HepG2 (cell line): ENCODE data around the gene MRPL30. TPM values are rescaled to one million over a fixed set of nuclear protein-coding genes. Genes with fewer than 3 reads are reported as not detected.

Source experiments
- AGO2 ChIP-seq: fragments of 200-400 bp; formaldehyde crosslinking; optimal IDR thresholded peaks from 2 replicates; pipeline ENCODE3; 2017; ENCODE audit warnings: mild to moderate bottlenecking, low read depth, low read length, moderate library complexity
- CBX1 ChIP-seq: IDR thresholded peaks from one replicate; pipeline ENCODE4 v1.6.1; 2016; ENCODE audit warnings: antibody characterized with exemption, low read depth
- CREM ChIP-seq, 2 experiments: sonication (generic) in 1 of 2; formaldehyde crosslinking in 1 of 2; IDR thresholded peaks; 2 replicates each; pipeline versions ENCODE4 v1.4.0 to v1.6.1; 2016 to 2020; ENCODE audit warnings: antibody characterized with exemption in 1 of 2, mild to moderate bottlenecking in 1 of 2, missing genetic modification reagents in 1 of 2
- ETV5 ChIP-seq: IDR thresholded peaks from 2 replicates; pipeline ENCODE4 v1.6.1; 2018; ENCODE audit warnings: missing biosample characterization, missing genetic modification reagents, inconsistent platforms, borderline replicate concordance
- HES4 ChIP-seq: sonication (generic); formaldehyde crosslinking; IDR thresholded peaks from 2 replicates; pipeline ENCODE4 v1.9.0; 2021; ENCODE audit warnings: mild to moderate bottlenecking, missing genetic modification reagents, borderline replicate concordance
- KDM6A ChIP-seq: IDR thresholded peaks from 2 replicates; pipeline ENCODE4 v1.6.1; 2016; ENCODE audit warnings: low read depth
- NFATC3 ChIP-seq: sonication (generic); formaldehyde crosslinking; IDR thresholded peaks from 2 replicates; pipeline ENCODE4 v1.5.1; 2020; ENCODE audit warnings: mild to moderate bottlenecking, missing genetic modification reagents
- NR2F2 ChIP-seq: IDR thresholded peaks from 2 replicates; pipeline ENCODE4 v1.6.1; 2012; ENCODE audit warnings: low read depth, inconsistent platforms, borderline replicate concordance
- RFXAP ChIP-seq: sonication (generic); formaldehyde crosslinking; IDR thresholded peaks from 2 replicates; pipeline ENCODE4 v1.4.0; 2020; ENCODE audit warnings: missing genetic modification reagents, borderline replicate concordance
- SETDB1 ChIP-seq: sonication (generic); formaldehyde crosslinking; IDR thresholded peaks from 2 replicates; pipeline ENCODE4 v1.5.1; 2020; ENCODE audit warnings: missing genetic modification reagents, mild to moderate bottlenecking, borderline replicate concordance
- TBP ChIP-seq: sonication (generic); formaldehyde crosslinking; IDR thresholded peaks from 2 replicates; pipeline ENCODE4 v1.5.0; 2020; ENCODE audit warnings: missing genetic modification reagents
- TEAD2 ChIP-seq: sonication (generic); formaldehyde crosslinking; IDR thresholded peaks from 2 replicates; pipeline ENCODE4 v1.9.0; 2021; ENCODE audit warnings: missing genetic modification reagents
- TEAD3 ChIP-seq: optimal IDR thresholded peaks from 2 replicates; pipeline ENCODE3; 2016; ENCODE audit warnings: borderline replicate concordance
- TP53 ChIP-seq: sonication (generic); formaldehyde crosslinking; conservative IDR thresholded peaks from 2 replicates; pipeline ENCODE4 v1.4.0; 2020; ENCODE audit warnings: missing genetic modification reagents
- ZBTB20 ChIP-seq: sonication (generic); formaldehyde crosslinking; IDR thresholded peaks from 2 replicates; pipeline ENCODE4 v1.8.1; 2023; ENCODE audit warnings: missing genetic modification reagents, low read depth, mild to moderate bottlenecking, borderline replicate concordance
- ZNF101 ChIP-seq: sonication (generic); formaldehyde crosslinking; IDR thresholded peaks from 2 replicates; pipeline ENCODE4 v1.4.0; 2020; ENCODE audit warnings: mild to moderate bottlenecking, low read depth, missing genetic modification reagents, borderline replicate concordance
- ZNF225 ChIP-seq: sonication (generic); formaldehyde crosslinking; IDR thresholded peaks from 2 replicates; pipeline ENCODE4 v1.4.0; 2020; ENCODE audit warnings: mild to moderate bottlenecking, missing genetic modification reagents
- ZNF24 ChIP-seq: fragments of 450-650 bp; IDR thresholded peaks from 2 replicates; pipeline ENCODE4 v1.6.1; 2017; ENCODE audit warnings: antibody characterized with exemption, mild to moderate bottlenecking
- ZNF44 ChIP-seq: sonication (generic); formaldehyde crosslinking; IDR thresholded peaks from 2 replicates; pipeline ENCODE4 v1.5.1; 2020; ENCODE audit warnings: mild to moderate bottlenecking, missing genetic modification reagents
- ZNF546 ChIP-seq: sonication (generic); formaldehyde crosslinking; conservative IDR thresholded peaks from 2 replicates; pipeline ENCODE4 v1.8.1; 2023; ENCODE audit warnings: mild to moderate bottlenecking, missing genetic modification reagents
- polyA plus RNA-seq, 8 experiments: library from polyadenylated mRNA; depleted of rRNA in 3 of 8; stranded (reverse) in 7 of 8; unstranded in 1 of 8; fragments of >200 nt; fragmentation: Illumina TruSeq in 4 of 8; extraction: Trizol in 4 of 8; gene quantifications; 2 replicates each; pipeline versions ENCODE4 v1.2.1 to v1.2.3, GENCODE V29; 2011 to 2016; ENCODE audit warnings: low read depth in 4 of 8, missing spikeins in 1 of 8, mixed read lengths in 1 of 8; ENCODE audit not compliant: insufficient read depth in 1 of 8
- total RNA-seq, 5 experiments: library from RNA; depleted of rRNA; stranded (reverse); fragments of >200 nt; fragmentation: Illumina TruSeq; extraction: Trizol; gene quantifications; 2 replicates each; pipeline ENCODE4 v1.2.3, GENCODE V29; 2016; ENCODE audit warnings: low read depth in 1 of 5
- TF ChIP-seq, protein P1 (sequence below): sonication (generic); formaldehyde crosslinking; IDR thresholded peaks from 2 replicates; pipeline ENCODE4 v1.5.0; 2020; ENCODE audit warnings: mild to moderate bottlenecking, missing genetic modification reagents, borderline replicate concordance

Gene MRPL30
- total and polyA plus RNA-seq, 2 of the 13 experiments (the other 11 are each of a cell fraction or from before 2014, with no cell fraction given): 30.2 to 75.3 TPM

DNA sequence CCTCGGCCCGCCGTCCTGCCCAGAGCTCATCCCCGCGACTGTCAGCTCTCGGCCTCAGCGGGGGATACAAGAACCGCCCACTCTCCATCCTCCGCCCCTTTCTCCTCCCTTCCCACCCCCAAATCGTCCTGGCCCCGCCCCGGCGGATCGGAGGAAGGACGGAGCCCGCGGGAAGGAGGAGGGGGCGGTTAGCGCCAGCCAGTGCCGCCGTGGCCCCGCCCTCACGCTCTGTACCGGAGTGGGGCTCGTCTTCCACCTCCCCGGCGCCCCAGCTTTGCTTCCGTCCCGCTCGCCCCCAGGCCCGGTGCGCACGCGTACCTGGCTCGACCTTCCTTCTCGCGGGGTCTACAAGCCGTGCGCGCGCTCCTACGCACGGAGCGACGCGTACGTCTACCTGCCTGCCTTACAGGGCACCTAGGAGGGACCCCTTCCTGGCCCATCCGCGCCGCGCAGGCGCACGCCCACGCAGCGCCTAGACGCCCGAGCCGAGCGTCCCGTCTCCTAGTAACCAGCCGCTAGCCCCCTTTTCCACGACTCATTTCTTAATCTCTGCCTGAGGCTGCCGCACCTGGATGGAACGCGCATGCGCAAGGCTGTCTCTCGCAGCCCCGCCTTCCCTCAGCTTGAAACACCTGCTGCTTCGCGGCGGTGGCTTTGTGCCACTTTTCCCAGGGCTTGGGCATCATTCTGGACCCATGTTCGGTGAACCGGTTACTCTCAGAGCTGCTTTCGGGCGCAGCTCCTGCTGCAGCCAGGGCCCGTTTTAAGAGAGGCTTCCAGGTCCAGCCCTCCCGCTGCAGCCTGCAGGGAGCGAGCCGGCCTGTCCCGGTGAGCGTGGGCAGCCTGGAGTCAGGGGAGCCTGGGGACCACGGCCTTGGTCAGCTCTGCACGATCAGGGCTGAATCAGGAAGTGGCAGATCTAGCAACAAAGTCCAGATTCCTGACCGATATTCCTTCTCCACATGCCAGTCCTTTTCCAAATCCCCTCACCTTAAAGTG is 39.6 kb upstream of the MRPL30 start, which contains the start of gene C2orf15 (continued):
- no peak for TF ChIP-seq SETDB1 (CRISPR knock-in tag)
- TF ChIP-seq KDM6A (CRISPR knock-in tag): no peak
- TF ChIP-seq ZNF44 (CRISPR knock-in tag): peak; percentile 87; the same call in 1 of the 2 replicates
- TF ChIP-seq, protein P1, sequence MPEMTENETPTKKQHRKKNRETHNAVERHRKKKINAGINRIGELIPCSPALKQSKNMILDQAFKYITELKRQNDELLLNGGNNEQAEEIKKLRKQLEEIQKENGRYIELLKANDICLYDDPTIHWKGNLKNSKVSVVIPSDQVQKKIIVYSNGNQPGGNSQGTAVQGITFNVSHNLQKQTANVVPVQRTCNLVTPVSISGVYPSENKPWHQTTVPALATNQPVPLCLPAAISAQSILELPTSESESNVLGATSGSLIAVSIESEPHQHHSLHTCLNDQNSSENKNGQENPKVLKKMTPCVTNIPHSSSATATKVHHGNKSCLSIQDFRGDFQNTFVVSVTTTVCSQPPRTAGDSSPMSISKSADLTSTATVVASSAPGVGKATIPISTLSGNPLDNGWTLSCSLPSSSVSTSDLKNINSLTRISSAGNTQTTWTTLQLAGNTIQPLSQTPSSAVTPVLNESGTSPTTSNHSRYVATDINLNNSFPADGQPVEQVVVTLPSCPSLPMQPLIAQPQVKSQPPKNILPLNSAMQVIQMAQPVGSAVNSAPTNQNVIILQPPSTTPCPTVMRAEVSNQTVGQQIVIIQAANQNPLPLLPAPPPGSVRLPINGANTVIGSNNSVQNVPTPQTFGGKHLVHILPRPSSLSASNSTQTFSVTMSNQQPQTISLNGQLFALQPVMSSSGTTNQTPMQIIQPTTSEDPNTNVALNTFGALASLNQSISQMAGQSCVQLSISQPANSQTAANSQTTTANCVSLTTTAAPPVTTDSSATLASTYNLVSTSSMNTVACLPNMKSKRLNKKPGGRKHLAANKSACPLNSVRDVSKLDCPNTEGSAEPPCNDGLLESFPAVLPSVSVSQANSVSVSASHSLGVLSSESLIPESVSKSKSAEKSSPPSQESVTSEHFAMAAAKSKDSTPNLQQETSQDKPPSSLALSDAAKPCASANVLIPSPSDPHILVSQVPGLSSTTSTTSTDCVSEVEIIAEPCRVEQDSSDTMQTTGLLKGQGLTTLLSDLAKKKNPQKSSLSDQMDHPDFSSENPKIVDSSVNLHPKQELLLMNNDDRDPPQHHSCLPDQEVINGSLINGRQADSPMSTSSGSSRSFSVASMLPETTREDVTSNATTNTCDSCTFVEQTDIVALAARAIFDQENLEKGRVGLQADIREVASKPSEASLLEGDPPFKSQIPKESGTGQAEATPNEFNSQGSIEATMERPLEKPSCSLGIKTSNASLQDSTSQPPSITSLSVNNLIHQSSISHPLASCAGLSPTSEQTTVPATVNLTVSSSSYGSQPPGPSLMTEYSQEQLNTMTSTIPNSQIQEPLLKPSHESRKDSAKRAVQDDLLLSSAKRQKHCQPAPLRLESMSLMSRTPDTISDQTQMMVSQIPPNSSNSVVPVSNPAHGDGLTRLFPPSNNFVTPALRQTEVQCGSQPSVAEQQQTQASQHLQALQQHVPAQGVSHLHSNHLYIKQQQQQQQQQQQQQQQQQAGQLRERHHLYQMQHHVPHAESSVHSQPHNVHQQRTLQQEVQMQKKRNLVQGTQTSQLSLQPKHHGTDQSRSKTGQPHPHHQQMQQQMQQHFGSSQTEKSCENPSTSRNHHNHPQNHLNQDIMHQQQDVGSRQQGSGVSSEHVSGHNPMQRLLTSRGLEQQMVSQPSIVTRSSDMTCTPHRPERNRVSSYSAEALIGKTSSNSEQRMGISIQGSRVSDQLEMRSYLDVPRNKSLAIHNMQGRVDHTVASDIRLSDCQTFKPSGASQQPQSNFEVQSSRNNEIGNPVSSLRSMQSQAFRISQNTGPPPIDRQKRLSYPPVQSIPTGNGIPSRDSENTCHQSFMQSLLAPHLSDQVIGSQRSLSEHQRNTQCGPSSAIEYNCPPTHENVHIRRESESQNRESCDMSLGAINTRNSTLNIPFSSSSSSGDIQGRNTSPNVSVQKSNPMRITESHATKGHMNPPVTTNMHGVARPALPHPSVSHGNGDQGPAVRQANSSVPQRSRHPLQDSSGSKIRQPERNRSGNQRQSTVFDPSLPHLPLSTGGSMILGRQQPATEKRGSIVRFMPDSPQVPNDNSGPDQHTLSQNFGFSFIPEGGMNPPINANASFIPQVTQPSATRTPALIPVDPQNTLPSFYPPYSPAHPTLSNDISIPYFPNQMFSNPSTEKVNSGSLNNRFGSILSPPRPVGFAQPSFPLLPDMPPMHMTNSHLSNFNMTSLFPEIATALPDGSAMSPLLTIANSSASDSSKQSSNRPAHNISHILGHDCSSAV (CRISPR knock-in tag): peak; percentile 90; the same call in 1 of the 2 replicates
- peak; percentile 33; the same call in 1 of the 2 replicates for TF ChIP-seq CREM (IDR thresholded peaks at IDR 0.05)
- TF ChIP-seq CREM (CRISPR knock-in tag; IDR thresholded peaks at IDR 0.05): no peak
- TF ChIP-seq TEAD2 (CRISPR knock-in tag): no peak
- peak; percentile 71 for TF ChIP-seq NFATC3
- TF ChIP-seq ZBTB20 (CRISPR knock-in tag): 0 out of 2 replicates have a peak, but pooled peaks have one; percentile 53
- no peak for TF ChIP-seq ZNF24
- TF ChIP-seq ETV5 (CRISPR knock-in tag): peak; percentile 75
- peak; percentile 67 for TF ChIP-seq CBX1
- peak; percentile 85 for TF ChIP-seq AGO2
- 0 out of 2 replicates have a peak, but pooled peaks have one; percentile 9 for TF ChIP-seq RFXAP
- 0 out of 2 replicates have a peak, but pooled peaks have one; percentile 40 for TF ChIP-seq TBP (CRISPR knock-in tag)
- peak; percentile 13; the same call in 1 of the 2 replicates for TF ChIP-seq NR2F2
- TF ChIP-seq ZNF546 (CRISPR knock-in tag): no peak
- TF ChIP-seq TEAD3: no peak
- TF ChIP-seq HES4 (CRISPR knock-in tag): no peak
- no peak for TF ChIP-seq TP53 (CRISPR knock-in tag)
- TF ChIP-seq ZNF101 (CRISPR knock-in tag): peak; percentile 69; the same call in 1 of the 2 replicates
- TF ChIP-seq ZNF225 (CRISPR knock-in tag): peak; percentile 96
